ENCODE measurements around the gene NATD1. TPM values are rescaled to one million over a fixed set of nuclear protein-coding genes. Genes with fewer than 3 reads are reported as not detected.
A peak's percentile ranks its signal among the peaks of the same experiment; 100 is the strongest.

NATD1 gene
- total and polyA plus RNA-seq, 4 donors, result 1.4 to 24.5 (median 2.9) TPM

DNA sequence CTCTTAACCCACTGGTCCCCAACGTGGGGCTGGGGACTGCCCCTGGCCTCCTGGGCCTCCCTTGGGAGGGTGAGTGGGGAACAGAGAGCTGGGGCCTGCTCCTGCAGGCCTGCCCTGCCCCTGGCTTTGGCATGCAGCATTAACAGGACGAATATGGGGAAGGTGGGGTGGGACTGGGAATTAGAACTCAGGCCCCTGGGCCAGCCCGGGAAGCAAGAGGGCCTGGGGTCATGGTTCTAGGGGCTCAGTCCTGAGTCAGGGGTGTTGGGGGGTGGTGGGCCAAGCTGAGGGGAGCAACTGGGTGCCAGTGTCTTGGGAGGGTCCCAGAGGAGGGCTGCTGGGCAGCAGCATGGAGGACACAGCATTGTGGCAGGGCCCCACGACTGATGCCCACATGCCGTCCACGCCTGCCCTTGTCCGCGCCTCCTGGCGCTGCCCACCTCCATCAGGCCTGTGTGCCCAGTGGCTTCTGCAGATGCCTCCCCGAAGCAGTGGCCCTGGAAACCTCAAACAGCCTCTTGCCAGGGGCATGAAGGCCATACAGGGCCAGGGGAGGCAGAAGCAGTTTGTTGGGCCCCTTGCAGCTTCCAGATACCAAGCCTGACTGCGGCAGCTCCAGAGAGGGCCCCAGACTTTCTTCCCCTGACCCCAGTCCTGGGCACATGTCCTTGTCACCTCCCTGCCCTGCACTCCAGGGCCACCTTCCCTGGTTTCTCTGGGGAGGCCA is 36.1 kb upstream of the NATD1 start (continued):
- TF ChIP-seq, protein P1, sequence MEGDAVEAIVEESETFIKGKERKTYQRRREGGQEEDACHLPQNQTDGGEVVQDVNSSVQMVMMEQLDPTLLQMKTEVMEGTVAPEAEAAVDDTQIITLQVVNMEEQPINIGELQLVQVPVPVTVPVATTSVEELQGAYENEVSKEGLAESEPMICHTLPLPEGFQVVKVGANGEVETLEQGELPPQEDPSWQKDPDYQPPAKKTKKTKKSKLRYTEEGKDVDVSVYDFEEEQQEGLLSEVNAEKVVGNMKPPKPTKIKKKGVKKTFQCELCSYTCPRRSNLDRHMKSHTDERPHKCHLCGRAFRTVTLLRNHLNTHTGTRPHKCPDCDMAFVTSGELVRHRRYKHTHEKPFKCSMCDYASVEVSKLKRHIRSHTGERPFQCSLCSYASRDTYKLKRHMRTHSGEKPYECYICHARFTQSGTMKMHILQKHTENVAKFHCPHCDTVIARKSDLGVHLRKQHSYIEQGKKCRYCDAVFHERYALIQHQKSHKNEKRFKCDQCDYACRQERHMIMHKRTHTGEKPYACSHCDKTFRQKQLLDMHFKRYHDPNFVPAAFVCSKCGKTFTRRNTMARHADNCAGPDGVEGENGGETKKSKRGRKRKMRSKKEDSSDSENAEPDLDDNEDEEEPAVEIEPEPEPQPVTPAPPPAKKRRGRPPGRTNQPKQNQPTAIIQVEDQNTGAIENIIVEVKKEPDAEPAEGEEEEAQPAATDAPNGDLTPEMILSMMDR (IDR thresholded peaks at IDR 0.05; ENCODE audit: low read depth, low read length, missing input control), result no peak

DNA sequence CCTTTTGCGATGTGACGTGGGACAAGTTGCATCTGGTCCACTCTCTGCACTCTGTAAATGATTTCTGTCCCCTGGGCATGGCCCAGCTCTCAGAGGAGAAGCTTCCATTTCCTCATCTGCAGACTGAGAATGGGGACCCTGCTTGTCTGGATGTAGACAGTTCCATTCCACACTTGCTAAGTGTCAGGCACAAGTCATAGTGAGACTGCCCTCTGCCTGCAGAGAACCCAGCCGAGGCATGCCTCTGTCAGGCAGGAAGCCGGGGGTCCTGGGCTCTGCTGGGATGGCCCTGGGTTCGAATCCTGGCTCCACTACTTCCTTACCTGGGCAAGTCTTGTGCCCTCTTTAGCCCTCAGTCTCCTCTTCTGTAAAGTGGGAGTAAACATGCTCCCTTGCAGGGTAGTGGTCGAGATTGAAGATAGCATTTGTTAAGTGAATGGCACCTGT is 35.4 kb upstream of the NATD1 start:
- Histone ChIP-seq H3K27ac (ENCODE audit: low read depth in 1 of 2, low read length in 2 of 2) (peak overlapping the region; percentile 89 to 96), H3K9me3 (ENCODE audit: control insufficient read depth in 4 of 4, low read length in 3 of 4) (no peaks in the 10 kb centered on the region), H3K4me3 (ENCODE audit: low read depth in 1 of 3, low read length in 3 of 3) (peak overlapping the region; percentile 48 to 62 (median 51)), H3K36me3 (ENCODE audit: control insufficient read depth in 4 of 4, insufficient read depth in 3 of 4, low read depth in 1 of 4, low read length in 3 of 4) (peaks cover 0 to 6% (median 3%) of the 10 kb centered on the region in 4 donors), H3K4me1 (ENCODE audit: control insufficient read depth in 4 of 4, insufficient read depth in 4 of 4, low read length in 3 of 4) (peaks cover 24 to 43% (median 33%) of the 10 kb centered on the region in 4 donors), H3K9ac (ENCODE audit: low read depth in 1 of 2, low read length in 2 of 2) (peak overlapping the region in 1 of 2 donors; percentile 63), H3K27me3 (ENCODE audit: control insufficient read depth in 4 of 4, insufficient read depth in 4 of 4, low read length in 3 of 4) (no peaks in the 10 kb centered on the region)
- no peak for TF ChIP-seq EGR1 (IDR thresholded peaks at IDR 0.05; ENCODE audit: low read depth in 2 of 2)
- DNase-seq (ENCODE audit: low spot score), result no peak
- 40% methylated on average over 6 of the region's 6 CpGs for WGBS

DNA sequence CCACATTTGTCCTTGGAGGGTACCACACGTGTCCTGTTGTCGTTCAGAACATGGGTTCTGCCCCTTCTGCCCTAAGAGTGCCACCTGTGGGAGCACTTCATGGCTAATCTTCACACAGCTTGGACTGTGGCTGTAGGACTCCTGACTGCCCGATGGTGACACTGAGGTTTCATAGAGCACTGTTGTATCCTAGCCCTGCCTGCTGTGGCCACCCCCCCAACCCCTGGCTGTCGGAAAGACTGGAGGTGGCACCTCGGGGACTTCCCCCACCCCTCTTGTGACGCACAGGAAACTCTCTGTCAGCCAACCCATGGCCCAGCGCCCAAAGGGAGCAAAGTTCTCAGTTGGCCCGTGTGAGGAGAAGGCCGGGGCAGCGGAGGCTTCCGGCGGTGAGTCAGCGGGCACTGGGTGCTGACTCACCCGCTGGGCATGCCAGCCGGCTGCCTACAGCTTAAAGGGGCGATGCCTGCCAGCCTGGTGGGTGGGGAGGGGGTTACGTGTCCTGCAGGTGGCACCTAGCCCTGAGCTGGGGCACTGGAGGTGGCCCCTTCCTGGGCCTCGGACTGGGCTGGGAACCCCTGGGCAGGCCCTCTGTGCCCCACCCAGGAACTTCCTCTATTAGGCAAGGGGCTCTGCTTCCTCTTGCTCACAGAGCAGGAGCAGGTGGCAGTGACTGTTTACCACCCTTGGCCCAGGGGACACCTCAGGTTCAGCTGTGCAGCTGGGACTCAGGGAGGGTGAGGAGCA is 34.7 kb upstream of the NATD1 start:
- under 1% methylated on average over 18 of the region's 18 CpGs for WGBS
- peak; percentile 83 for DNase-seq (ENCODE audit: low spot score)
- no peaks in the 10 kb centered on the region for H3K9me3 ChIP-seq (ENCODE audit: control insufficient read depth in 4 of 4, low read length in 3 of 4)
- H3K27me3 ChIP-seq (ENCODE audit: control insufficient read depth in 4 of 4, insufficient read depth in 4 of 4, low read length in 3 of 4), result no peaks in the 10 kb centered on the region
- TF ChIP-seq RAD21 (IDR thresholded peaks at IDR 0.05), result peak; percentile 1 to 52
- TF ChIP-seq JUND (IDR thresholded peaks at IDR 0.05), result peak; percentile 100
- peak; percentile 73 for TF ChIP-seq YY1 (IDR thresholded peaks at IDR 0.05)
- TF ChIP-seq EGR1 (IDR thresholded peaks at IDR 0.05; ENCODE audit: low read depth in 2 of 2), result peak; percentile 65 to 96
- TF ChIP-seq TAF1 (conservative IDR thresholded peaks at IDR 0.05), result no peak
- peak; percentile 66 for TF ChIP-seq NR2F2 (IDR thresholded peaks at IDR 0.05)
- TF ChIP-seq FOXA2 (IDR thresholded peaks at IDR 0.05), result peak; percentile 57
- peak; percentile 97 for TF ChIP-seq SP1 (IDR thresholded peaks at IDR 0.05)
- TF ChIP-seq, protein P2, sequence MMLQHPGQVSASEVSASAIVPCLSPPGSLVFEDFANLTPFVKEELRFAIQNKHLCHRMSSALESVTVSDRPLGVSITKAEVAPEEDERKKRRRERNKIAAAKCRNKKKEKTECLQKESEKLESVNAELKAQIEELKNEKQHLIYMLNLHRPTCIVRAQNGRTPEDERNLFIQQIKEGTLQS (IDR thresholded peaks at IDR 0.05), result peak; percentile 99
- TF ChIP-seq FOXA1 (IDR thresholded peaks at IDR 0.05), result peak; percentile 63
- TF ChIP-seq HNF4G (IDR thresholded peaks at IDR 0.05), result peak; percentile 84
- TF ChIP-seq RXRA (IDR thresholded peaks at IDR 0.05), result peak; percentile 87 to 94
- TF ChIP-seq, protein P1 (IDR thresholded peaks at IDR 0.05; ENCODE audit: low read depth, low read length, missing input control), result no peak
- TF ChIP-seq, protein P3, sequence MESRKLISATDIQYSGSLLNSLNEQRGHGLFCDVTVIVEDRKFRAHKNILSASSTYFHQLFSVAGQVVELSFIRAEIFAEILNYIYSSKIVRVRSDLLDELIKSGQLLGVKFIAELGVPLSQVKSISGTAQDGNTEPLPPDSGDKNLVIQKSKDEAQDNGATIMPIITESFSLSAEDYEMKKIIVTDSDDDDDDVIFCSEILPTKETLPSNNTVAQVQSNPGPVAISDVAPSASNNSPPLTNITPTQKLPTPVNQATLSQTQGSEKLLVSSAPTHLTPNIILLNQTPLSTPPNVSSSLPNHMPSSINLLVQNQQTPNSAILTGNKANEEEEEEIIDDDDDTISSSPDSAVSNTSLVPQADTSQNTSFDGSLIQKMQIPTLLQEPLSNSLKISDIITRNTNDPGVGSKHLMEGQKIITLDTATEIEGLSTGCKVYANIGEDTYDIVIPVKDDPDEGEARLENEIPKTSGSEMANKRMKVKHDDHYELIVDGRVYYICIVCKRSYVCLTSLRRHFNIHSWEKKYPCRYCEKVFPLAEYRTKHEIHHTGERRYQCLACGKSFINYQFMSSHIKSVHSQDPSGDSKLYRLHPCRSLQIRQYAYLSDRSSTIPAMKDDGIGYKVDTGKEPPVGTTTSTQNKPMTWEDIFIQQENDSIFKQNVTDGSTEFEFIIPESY (IDR thresholded peaks at IDR 0.05), result no peak
- TF ChIP-seq GABPA (IDR thresholded peaks at IDR 0.05 in 1 of 2, conservative IDR thresholded peaks at IDR 0.05 in 1 of 2), result peak; percentile 64 to 89
- TF ChIP-seq, protein P4, sequence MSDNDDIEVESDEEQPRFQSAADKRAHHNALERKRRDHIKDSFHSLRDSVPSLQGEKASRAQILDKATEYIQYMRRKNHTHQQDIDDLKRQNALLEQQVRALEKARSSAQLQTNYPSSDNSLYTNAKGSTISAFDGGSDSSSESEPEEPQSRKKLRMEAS (IDR thresholded peaks at IDR 0.05), result peak; percentile 96
- TF ChIP-seq, protein P5, sequence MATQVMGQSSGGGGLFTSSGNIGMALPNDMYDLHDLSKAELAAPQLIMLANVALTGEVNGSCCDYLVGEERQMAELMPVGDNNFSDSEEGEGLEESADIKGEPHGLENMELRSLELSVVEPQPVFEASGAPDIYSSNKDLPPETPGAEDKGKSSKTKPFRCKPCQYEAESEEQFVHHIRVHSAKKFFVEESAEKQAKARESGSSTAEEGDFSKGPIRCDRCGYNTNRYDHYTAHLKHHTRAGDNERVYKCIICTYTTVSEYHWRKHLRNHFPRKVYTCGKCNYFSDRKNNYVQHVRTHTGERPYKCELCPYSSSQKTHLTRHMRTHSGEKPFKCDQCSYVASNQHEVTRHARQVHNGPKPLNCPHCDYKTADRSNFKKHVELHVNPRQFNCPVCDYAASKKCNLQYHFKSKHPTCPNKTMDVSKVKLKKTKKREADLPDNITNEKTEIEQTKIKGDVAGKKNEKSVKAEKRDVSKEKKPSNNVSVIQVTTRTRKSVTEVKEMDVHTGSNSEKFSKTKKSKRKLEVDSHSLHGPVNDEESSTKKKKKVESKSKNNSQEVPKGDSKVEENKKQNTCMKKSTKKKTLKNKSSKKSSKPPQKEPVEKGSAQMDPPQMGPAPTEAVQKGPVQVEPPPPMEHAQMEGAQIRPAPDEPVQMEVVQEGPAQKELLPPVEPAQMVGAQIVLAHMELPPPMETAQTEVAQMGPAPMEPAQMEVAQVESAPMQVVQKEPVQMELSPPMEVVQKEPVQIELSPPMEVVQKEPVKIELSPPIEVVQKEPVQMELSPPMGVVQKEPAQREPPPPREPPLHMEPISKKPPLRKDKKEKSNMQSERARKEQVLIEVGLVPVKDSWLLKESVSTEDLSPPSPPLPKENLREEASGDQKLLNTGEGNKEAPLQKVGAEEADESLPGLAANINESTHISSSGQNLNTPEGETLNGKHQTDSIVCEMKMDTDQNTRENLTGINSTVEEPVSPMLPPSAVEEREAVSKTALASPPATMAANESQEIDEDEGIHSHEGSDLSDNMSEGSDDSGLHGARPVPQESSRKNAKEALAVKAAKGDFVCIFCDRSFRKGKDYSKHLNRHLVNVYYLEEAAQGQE (IDR thresholded peaks at IDR 0.05), result peak; percentile 78
- peak; percentile 91 to 92 for TF ChIP-seq HNF4A (conservative IDR thresholded peaks at IDR 0.05)
- peak overlapping the region; percentile 89 to 96 for H3K27ac ChIP-seq (ENCODE audit: low read depth in 1 of 2, low read length in 2 of 2)
- H3K9ac ChIP-seq (ENCODE audit: low read depth in 1 of 2, low read length in 2 of 2), result peak overlapping the region; percentile 74 to 97
- H3K4me1 ChIP-seq (ENCODE audit: control insufficient read depth in 4 of 4, insufficient read depth in 4 of 4, low read length in 3 of 4), result peaks cover 24 to 46% (median 34%) of the 10 kb centered on the region in 4 donors
- H3K36me3 ChIP-seq (ENCODE audit: control insufficient read depth in 4 of 4, insufficient read depth in 3 of 4, low read depth in 1 of 4, low read length in 3 of 4), result peaks cover 0 to 6% (median 2%) of the 10 kb centered on the region in 4 donors
- peak overlapping the region; percentile 51 to 82 (median 62) for H3K4me3 ChIP-seq (ENCODE audit: low read depth in 1 of 3, low read length in 3 of 3)

Data from liver (tissue), 9 donors.